Neuronal stem cell (in vitro differentiated cells): ENCODE results near the gene SUN5.

Source experiments
- DNase-seq: peaks from one replicate; pipeline ENCODE4 v3.0.0-alpha.2; 2013; ENCODE audit warnings: low spot score
- H2AFZ ChIP-seq: one replicate; pipeline ENCODE4 v1.6.1; 2013; ENCODE audit warnings: mild to moderate bottlenecking, low read length, inconsistent platforms
- H2AK5ac ChIP-seq: 2 replicates; pipeline ENCODE4 v1.6.1; 2013; ENCODE audit warnings: low read depth, mild to moderate bottlenecking, inconsistent platforms, low read length, moderate library complexity, mixed read lengths
- H2BK120ac ChIP-seq: 2 replicates; pipeline ENCODE4 v1.6.1; 2013; ENCODE audit warnings: low read depth, mild to moderate bottlenecking, inconsistent platforms, low read length, moderate library complexity, mixed read lengths
- H2BK12ac ChIP-seq: one replicate; pipeline ENCODE4 v1.6.1; 2013; ENCODE audit warnings: low read length, inconsistent platforms
- H2BK15ac ChIP-seq: 2 replicates; pipeline ENCODE4 v1.6.1; 2013; ENCODE audit warnings: mild to moderate bottlenecking, low read length, inconsistent platforms, mixed read lengths
- H2BK5ac ChIP-seq: one replicate; pipeline ENCODE4 v1.6.1; 2013; ENCODE audit warnings: inconsistent platforms, mild to moderate bottlenecking, low read length, moderate library complexity
- H3K14ac ChIP-seq: one replicate; pipeline ENCODE4 v1.6.1; 2013; ENCODE audit warnings: low read length, inconsistent platforms
- H3K18ac ChIP-seq: 2 replicates; pipeline ENCODE4 v1.6.1; 2013; ENCODE audit warnings: low read length, inconsistent platforms
- H3K23ac ChIP-seq: 2 replicates; pipeline ENCODE4 v1.6.1; 2013; ENCODE audit warnings: low read depth, mild to moderate bottlenecking, mixed read lengths, low read length, inconsistent platforms; ENCODE audit not compliant: poor library complexity
- H3K27ac ChIP-seq: replicated peaks from 3 replicates; pipeline ENCODE4 v1.5.1; 2013; ENCODE audit warnings: low read length, inconsistent platforms
- H3K27me3 ChIP-seq, 3 experiments: 2 replicates each; pipeline ENCODE4 v1.6.1; 2013; ENCODE audit warnings: low read length in 3 of 3, mild to moderate bottlenecking in 2 of 3, inconsistent platforms in 1 of 3, low read depth in 1 of 3, mixed read lengths in 1 of 3, moderate library complexity in 1 of 3; ENCODE audit not compliant: control insufficient read depth in 3 of 3, insufficient read depth in 3 of 3
- H3K36me3 ChIP-seq, 2 donors: replicated peaks in 1 of 2; 2 replicates each; pipeline ENCODE4 v1.6.1; 2013; ENCODE audit warnings: low read length in 2 of 2; ENCODE audit not compliant: control insufficient read depth in 2 of 2, insufficient read depth in 2 of 2
- H3K4ac ChIP-seq: 2 replicates; pipeline ENCODE4 v1.6.1; 2013; ENCODE audit warnings: inconsistent platforms, mild to moderate bottlenecking, low read length, moderate library complexity
- H3K4me1 ChIP-seq, 2 donors: 1 replicate in 1 of 2; 2 replicates in 1 of 2; pipeline ENCODE4 v1.6.1; 2013; ENCODE audit warnings: low read length in 2 of 2, low read depth in 1 of 2; ENCODE audit not compliant: control insufficient read depth in 2 of 2, insufficient read depth in 1 of 2
- H3K4me2 ChIP-seq: one replicate; pipeline ENCODE4 v1.6.1; 2013; ENCODE audit warnings: mild to moderate bottlenecking, low read length, inconsistent platforms; ENCODE audit not compliant: insufficient read depth, poor library complexity, severe bottlenecking
- H3K4me3 ChIP-seq, 2 donors: 2 replicates each; pipeline ENCODE4 v1.5.1; 2013; ENCODE audit warnings: low read length in 2 of 2, mild to moderate bottlenecking in 2 of 2, inconsistent platforms in 1 of 2, moderate library complexity in 1 of 2
- H3K79me1 ChIP-seq: one replicate; pipeline ENCODE4 v1.6.1; 2013; ENCODE audit warnings: low read depth, mild to moderate bottlenecking, inconsistent platforms, low read length, moderate library complexity
- H3K9ac ChIP-seq: one replicate; pipeline ENCODE4 v1.6.1; 2013; ENCODE audit warnings: mild to moderate bottlenecking, low read depth, low read length, inconsistent platforms; ENCODE audit not compliant: poor library complexity
- H3K9me3 ChIP-seq, 2 donors: replicated peaks in 1 of 2; 2 replicates each; pipeline versions ENCODE3 to v1.6.1; 2013; ENCODE audit warnings: low read length in 2 of 2, mild to moderate bottlenecking in 2 of 2, inconsistent platforms in 1 of 2, low read depth in 1 of 2, mixed read lengths in 1 of 2, moderate library complexity in 1 of 2; ENCODE audit not compliant: control insufficient read depth in 2 of 2, insufficient read depth in 1 of 2
- H4K8ac ChIP-seq: one replicate; pipeline ENCODE4 v1.6.1; 2013; ENCODE audit warnings: low read depth, mild to moderate bottlenecking, inconsistent platforms, low read length, moderate library complexity
- H4K91ac ChIP-seq: one replicate; pipeline ENCODE4 v1.6.1; 2013; ENCODE audit warnings: low read length, low read depth, mild to moderate bottlenecking, inconsistent platforms; ENCODE audit not compliant: poor library complexity
- WGBS, 2 donors: extraction: QIAGEN DNeasy Blood & Tissue Kit; methylation state at CpG; one replicate each; pipeline ENCODE4 v1.1.7; 2013; ENCODE audit warnings: missing lambda C conversion rate in 2 of 2, mixed read lengths in 1 of 2; ENCODE audit not compliant: insufficient read length in 2 of 2, insufficient replicate concordance in 1 of 2; ENCODE audit errors: extremely low coverage in 2 of 2; 5-methylcytosine and 5-hydroxymethylcytosine counted together

Gene SUN5

GRCh38 chr20:33030569-33030968, 26.3 kb upstream of the SUN5 start:
- no peak overlapping the region for H3K9ac ChIP-seq
- H2BK12ac ChIP-seq: no peak overlapping the region
- no peak overlapping the region for H3K18ac ChIP-seq
- no peak overlapping the region for H4K91ac ChIP-seq
- no peak overlapping the region for H3K27ac ChIP-seq
- peaks cover 0 to 3% (median 0%) of the 10 kb centered on the region in 3 experiments for H3K27me3 ChIP-seq
- no peaks in the 10 kb centered on the region for H3K9me3 ChIP-seq
- H2BK5ac ChIP-seq: no peak overlapping the region
- H3K4me3 ChIP-seq: no peak overlapping the region
- H2BK15ac ChIP-seq: no peak overlapping the region
- no peak overlapping the region for H2BK120ac ChIP-seq
- H2AK5ac ChIP-seq: no peak overlapping the region
- no peak overlapping the region for H3K14ac ChIP-seq
- no peaks in the 10 kb centered on the region for H3K4me1 ChIP-seq
- WGBS, 2 donors: no CpG with 5 or more reads among the region's 6 CpGs
- H3K23ac ChIP-seq: no peak overlapping the region
- no peaks in the 10 kb centered on the region for H3K79me1 ChIP-seq
- no peak overlapping the region for H3K4me2 ChIP-seq
- DNase-seq: no peak
- no peak overlapping the region for H3K4ac ChIP-seq
- no peaks in the 10 kb centered on the region for H3K36me3 ChIP-seq
- no peak overlapping the region for H4K8ac ChIP-seq
- H2AFZ ChIP-seq: no peak overlapping the region

- no peak overlapping the region for H2AK5ac ChIP-seq
- H3K79me1 ChIP-seq: no peaks in the 10 kb centered on the region
- no CpG with 5 or more reads among the region's 9 CpGs for WGBS, 2 donors
- H3K9ac ChIP-seq: no peak overlapping the region
- no peak overlapping the region for H3K4ac ChIP-seq
- no peak overlapping the region for H2BK120ac ChIP-seq
- H2BK5ac ChIP-seq: no peak overlapping the region
- no peaks in the 10 kb centered on the region for H3K36me3 ChIP-seq
- no peak overlapping the region for H4K8ac ChIP-seq
- H3K18ac ChIP-seq: no peak overlapping the region
- no peak overlapping the region for H3K23ac ChIP-seq
- no peak for DNase-seq
- H3K27me3 ChIP-seq: peaks cover 0 to 3% (median 0%) of the 10 kb centered on the region in 3 experiments
- H3K14ac ChIP-seq: no peak overlapping the region
- no peak overlapping the region for H3K4me2 ChIP-seq
- H2AFZ ChIP-seq: no peak overlapping the region
- no peaks in the 10 kb centered on the region for H3K9me3 ChIP-seq
- H3K4me3 ChIP-seq: no peak overlapping the region
- H3K27ac ChIP-seq: no peak overlapping the region
- H2BK15ac ChIP-seq: no peak overlapping the region
- no peaks in the 10 kb centered on the region for H3K4me1 ChIP-seq
- H2BK12ac ChIP-seq: no peak overlapping the region
- no peak overlapping the region for H4K91ac ChIP-seq
Observed at GRCh38 chr20:33030076-33030475, 25.8 kb upstream of the SUN5 start.

GRCh38 chr20:33028875-33029274, 24.6 kb upstream of the SUN5 start:
- H2AK5ac ChIP-seq: no peak overlapping the region
- H3K18ac ChIP-seq: no peak overlapping the region
- no peaks in the 10 kb centered on the region for H3K27me3 ChIP-seq
- H2BK15ac ChIP-seq: no peak overlapping the region
- no peak overlapping the region for H3K27ac ChIP-seq
- H3K4ac ChIP-seq: no peak overlapping the region
- H3K4me2 ChIP-seq: no peak overlapping the region
- H3K4me1 ChIP-seq: no peaks in the 10 kb centered on the region
- WGBS, 2 donors: no CpG with 5 or more reads among the region's 7 CpGs
- no peak overlapping the region for H2AFZ ChIP-seq
- H2BK12ac ChIP-seq: no peak overlapping the region
- H4K8ac ChIP-seq: no peak overlapping the region
- no peak overlapping the region for H3K4me3 ChIP-seq
- no peak overlapping the region for H3K23ac ChIP-seq
- H3K36me3 ChIP-seq: no peaks in the 10 kb centered on the region
- no peaks in the 10 kb centered on the region for H3K79me1 ChIP-seq
- H3K9ac ChIP-seq: no peak overlapping the region
- H2BK5ac ChIP-seq: peak overlapping the region; percentile 11
- no peak overlapping the region for H4K91ac ChIP-seq
- H2BK120ac ChIP-seq: no peak overlapping the region
- DNase-seq: no peak
- no peaks in the 10 kb centered on the region for H3K9me3 ChIP-seq
- H3K14ac ChIP-seq: no peak overlapping the region

GRCh38 chr20:33027769-33028751, 23.8 kb upstream of the SUN5 start:
- Histone ChIP-seq H3K27me3 (no peaks in the 10 kb centered on the region), H2BK5ac (peak overlapping the region; percentile 11), H3K9me3 (no peaks in the 10 kb centered on the region), H3K23ac (no peak overlapping the region), H3K4me3 (no peak overlapping the region), H3K9ac (no peak overlapping the region), H2BK12ac (no peak overlapping the region), H3K27ac (no peak overlapping the region), H3K4ac (no peak overlapping the region), H3K36me3 (no peaks in the 10 kb centered on the region), H3K4me1 (no peaks in the 10 kb centered on the region), H2AK5ac (peak overlapping the region; percentile 48), H4K91ac (no peak overlapping the region), H3K18ac (no peak overlapping the region), H3K14ac (no peak overlapping the region), H2BK120ac (no peak overlapping the region), H3K4me2 (no peak overlapping the region), H3K79me1 (no peaks in the 10 kb centered on the region), H4K8ac (no peak overlapping the region), H2AFZ (no peak overlapping the region), H2BK15ac (no peak overlapping the region)
- DNase-seq: no peak
- no CpG with 5 or more reads among the region's 12 CpGs for WGBS, 2 donors
